Epidermal melanocyte (primary cell): ENCODE results near the gene HSDL2.

ENCODE experiments used
- DNase-seq: peaks from one replicate; pipeline ENCODE4 v3.0.0; 2011; ENCODE audit warnings: low spot score; ENCODE audit not compliant: insufficient read length

The HSDL2 gene

GRCh38 chr9:112380102-112380824 lies at the start of gene HSDL2:
TSS of gene HSDL2 (plus strand) at chr9:112380108. CDS start at chr9:112380164, 56 bp downstream.
- DNase-seq: peak; percentile 18

GRCh38 chr9:112331674-112331952 lies 48.3 kb upstream of the HSDL2 start:
- no peak for DNase-seq

- DNase-seq: no peak
Measured at GRCh38 chr9:112332214-112332613, 47.7 kb upstream of the HSDL2 start.

GRCh38 chr9:112332674-112332976 lies 47.3 kb upstream of the HSDL2 start:
- no peak for DNase-seq

GRCh38 chr9:112332977-112333638 lies 46.8 kb upstream of the HSDL2 start, which contains the start of gene PTBP3:
TSS of gene PTBP3 (minus strand) at chr9:112333619. CDS start at chr9:112297865, 35,754 bp downstream.
- DNase-seq: peak; percentile 23

- peak; percentile 94 for DNase-seq
Measured at GRCh38 chr9:112333639-112334431, 46.1 kb upstream of the HSDL2 start.

- no peak for DNase-seq
Measured at GRCh38 chr9:112334432-112334841, 45.5 kb upstream of the HSDL2 start.

- no peak for DNase-seq
Measured at GRCh38 chr9:112337547-112337946, 42.4 kb upstream of the HSDL2 start.

GRCh38 chr9:112338561-112338960 lies 41.3 kb upstream of the HSDL2 start:
- DNase-seq: no peak

GRCh38 chr9:112339886-112340285 lies 40.0 kb upstream of the HSDL2 start:
- DNase-seq: no peak

- no peak for DNase-seq
Measured at GRCh38 chr9:112341730-112342129, 38.2 kb upstream of the HSDL2 start.

GRCh38 chr9:112348257-112349007 lies 31.5 kb upstream of the HSDL2 start:
- DNase-seq: no peak

- no peak for DNase-seq
Measured at GRCh38 chr9:112349008-112349333, 30.9 kb upstream of the HSDL2 start.

GRCh38 chr9:112351184-112351583 lies 28.7 kb upstream of the HSDL2 start:
- no peak for DNase-seq

GRCh38 chr9:112352209-112352608 lies 27.7 kb upstream of the HSDL2 start:
- no peak for DNase-seq

- no peak for DNase-seq
Measured at GRCh38 chr9:112354081-112354743, 25.7 kb upstream of the HSDL2 start.

GRCh38 chr9:112355427-112355897 lies 24.4 kb upstream of the HSDL2 start:
- DNase-seq: no peak

GRCh38 chr9:112360047-112360804 lies 19.7 kb upstream of the HSDL2 start:
- DNase-seq: no peak

GRCh38 chr9:112361601-112362000 lies 18.3 kb upstream of the HSDL2 start:
- no peak for DNase-seq

GRCh38 chr9:112364761-112365160 lies 15.1 kb upstream of the HSDL2 start:
- no peak for DNase-seq
